GM08714 (cell line): ENCODE measurements around the gene MIEF2.

Experiments
- H3K4me3 ChIP-seq: fragments of 200-500 bp; sonication (Bioruptor generic); 2 replicates; pipeline ENCODE4 v1.5.1; 2014; ENCODE audit warnings: mild to moderate bottlenecking, low read length, inconsistent platforms
- ZNF274 ChIP-seq: IDR thresholded peaks from 2 replicates; pipeline ENCODE4 v1.6.1; 2012; ENCODE audit warnings: mild to moderate bottlenecking, low read depth, low read length

MIEF2 gene

DNA sequence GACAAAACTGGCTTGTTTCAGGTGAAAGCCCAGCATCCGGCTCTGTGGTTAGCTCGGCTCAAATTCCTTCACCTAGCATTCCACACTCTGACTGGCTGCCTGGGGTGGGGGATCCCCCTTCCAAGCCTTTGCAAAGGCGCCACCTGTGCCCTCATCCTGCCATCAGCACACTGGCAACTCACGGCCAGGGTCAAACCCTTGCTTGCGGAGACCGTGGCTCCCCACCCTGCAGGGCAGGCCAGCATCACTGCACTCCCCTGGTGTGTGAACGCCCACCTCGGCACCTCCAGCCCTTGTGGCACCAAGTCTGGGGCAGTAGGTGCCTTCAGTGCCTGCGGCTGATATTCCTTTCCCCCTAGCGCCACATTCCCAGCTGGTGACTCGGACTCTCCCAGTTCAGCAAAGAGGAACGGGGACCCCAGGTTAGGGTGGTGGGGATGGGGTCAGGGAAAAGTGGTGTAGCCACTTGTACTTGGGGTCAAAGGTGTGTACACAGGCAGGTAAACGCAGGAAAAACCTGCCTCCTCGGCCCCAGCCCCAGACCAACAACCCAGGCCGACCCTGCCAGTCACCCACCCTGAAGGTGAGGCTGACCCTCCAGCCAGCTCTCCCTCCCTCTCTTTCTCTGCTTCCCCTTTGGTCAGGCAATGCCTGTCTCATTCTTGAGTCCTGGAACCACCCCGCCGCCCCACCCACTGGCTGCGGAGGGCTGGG is 3.0 kb upstream of the MIEF2 start:
- TF ChIP-seq ZNF274: no peak
- peak overlapping the region; percentile 79 for H3K4me3 ChIP-seq

DNA sequence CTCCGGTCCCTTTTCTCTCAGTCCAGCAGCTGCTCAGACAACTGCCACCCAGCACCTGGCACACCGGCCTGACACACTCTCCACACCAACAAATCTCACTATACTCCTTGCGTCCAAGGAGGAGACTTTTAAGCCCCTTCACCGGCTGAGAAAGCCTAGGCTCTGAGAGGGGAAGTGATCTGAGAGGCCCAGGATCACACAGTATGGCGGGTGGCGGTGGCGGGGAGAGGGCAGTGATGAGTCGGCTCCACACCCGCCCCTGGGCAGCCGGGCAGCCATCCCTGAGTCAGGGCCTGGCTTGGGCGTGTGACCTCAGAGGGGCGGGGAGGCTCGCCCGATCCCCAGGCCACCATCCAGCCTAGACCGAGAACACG is 2.5 kb upstream of the MIEF2 start:
- H3K4me3 ChIP-seq: peak overlapping the region; percentile 79
- no peak for TF ChIP-seq ZNF274

DNA sequence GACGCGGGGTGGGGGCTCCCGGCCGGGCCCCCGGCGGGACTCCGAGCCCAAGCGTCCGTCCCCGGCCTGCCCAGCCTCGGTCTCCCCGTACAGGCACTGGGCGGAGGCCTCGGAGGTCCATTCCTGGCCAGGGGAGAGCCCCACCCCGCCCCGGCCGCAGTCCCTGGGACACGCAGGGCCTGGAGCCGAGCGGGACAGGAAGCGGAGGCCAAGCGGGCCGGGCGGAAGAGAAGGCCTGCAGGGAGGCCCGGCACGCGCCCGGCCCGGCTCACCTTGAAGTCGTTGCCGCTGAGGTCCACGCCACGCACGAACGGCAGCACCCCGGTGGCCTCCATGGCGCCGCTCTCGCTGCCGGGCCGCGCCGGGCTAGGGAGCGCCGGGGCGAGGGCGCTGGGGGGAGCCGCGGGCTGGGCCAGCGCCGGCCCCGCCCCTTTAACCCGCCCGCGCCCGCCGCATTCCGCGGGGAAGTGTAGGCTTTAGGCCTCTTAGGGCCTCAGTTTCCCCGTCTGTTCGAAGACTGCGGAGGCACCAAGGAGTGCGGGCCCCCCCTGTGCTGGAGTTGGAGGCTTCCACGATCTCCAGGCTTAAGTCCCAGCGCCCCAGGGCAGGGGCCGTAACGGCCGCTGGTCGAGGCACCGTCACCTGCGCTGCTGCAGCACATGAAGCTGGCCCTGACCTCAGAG is 2.0 kb upstream of the MIEF2 start, which contains the start of gene FLII:
Gene FLII (minus strand): TSS at position 383 of the 683 bp plus-strand sequence. CDS start 48 bp downstream, at position 335.
- peak within 1 kb of the TSS; percentile 79 for H3K4me3 ChIP-seq
- no peak for TF ChIP-seq ZNF274

DNA sequence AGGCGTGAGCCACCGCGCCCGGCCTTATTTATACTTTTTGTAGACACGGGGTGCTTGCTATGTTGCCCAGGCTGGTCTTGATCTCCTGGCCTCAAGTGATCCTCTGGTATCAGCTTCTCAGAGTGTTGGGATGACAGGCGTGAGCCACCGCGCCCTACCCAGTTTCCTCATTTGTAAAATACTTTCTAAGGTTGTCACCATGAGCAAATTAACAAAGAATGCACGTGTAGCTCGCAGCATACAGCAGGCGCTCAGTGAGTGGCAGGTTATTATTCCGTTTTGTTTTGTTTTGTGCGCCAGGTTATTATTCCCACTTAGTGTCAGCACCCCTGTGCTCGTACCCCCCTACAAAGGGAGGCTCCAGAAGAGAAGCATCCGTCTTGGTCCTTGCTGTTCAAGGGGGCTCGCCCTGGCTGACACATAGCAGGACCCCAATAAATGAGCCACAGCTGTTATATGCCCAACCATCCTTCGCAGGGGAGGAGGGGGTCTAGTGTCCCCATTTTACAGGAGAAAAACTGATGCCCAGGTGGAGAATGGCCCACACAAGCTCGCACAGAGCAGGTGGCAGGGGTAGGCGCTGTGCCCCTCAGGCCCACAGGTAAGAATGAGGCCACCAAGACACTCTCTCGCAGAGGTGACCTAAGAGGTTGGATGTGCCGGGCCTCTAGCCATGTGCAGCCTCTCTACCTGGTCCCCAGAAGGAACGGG is 686 bp upstream of the MIEF2 start:
- TF ChIP-seq ZNF274: no peak

DNA sequence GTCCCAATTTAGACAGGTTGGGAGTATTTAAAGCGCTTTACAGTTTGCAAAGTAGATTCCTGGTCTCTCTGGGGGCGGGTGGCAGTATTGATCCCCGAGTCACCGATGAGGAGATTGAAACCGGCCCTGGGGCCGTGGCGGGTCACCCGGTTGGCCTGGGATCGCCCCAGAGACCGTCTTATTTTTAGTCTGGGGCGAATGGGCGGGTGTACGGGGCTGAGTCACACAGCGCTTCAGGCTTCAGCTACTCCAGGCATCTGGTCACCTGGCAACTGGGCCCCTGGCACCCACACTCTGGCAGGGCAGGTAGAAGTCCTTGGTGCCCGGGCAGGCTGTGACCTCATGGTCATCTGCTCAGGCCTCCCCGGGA is 669 bp downstream of the MIEF2 start:
- no peak for TF ChIP-seq ZNF274
- H3K4me3 ChIP-seq: peak overlapping the region; percentile 62

More for the DNA sequence above, 686 bp upstream of the MIEF2 start:
- H3K4me3 ChIP-seq: no peak overlapping the region; the same call in 1 of the 2 replicates

DNA sequence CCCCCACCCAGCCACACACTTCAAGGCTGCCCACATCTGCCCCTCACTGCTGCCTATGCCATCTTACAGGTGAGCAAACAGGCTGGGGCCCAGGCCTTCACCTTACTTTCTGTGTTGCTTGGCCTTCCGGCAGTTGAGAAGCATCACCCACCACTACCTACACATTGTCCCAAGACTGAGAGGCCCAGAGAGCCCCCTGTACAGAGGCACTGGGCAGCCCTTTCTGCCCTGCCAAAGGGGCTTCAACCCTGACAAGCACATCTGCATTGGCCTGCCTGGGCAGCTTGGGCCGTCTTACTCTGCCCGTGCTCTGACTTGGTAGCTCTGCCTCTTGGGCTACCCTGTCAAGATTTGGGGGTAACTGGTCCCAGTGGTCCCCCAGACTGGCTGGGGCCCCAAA is 1.2 kb downstream of the MIEF2 start:
- no peak for TF ChIP-seq ZNF274
- H3K4me3 ChIP-seq: peak overlapping the region; percentile 62; the same call in 1 of the 2 replicates

DNA sequence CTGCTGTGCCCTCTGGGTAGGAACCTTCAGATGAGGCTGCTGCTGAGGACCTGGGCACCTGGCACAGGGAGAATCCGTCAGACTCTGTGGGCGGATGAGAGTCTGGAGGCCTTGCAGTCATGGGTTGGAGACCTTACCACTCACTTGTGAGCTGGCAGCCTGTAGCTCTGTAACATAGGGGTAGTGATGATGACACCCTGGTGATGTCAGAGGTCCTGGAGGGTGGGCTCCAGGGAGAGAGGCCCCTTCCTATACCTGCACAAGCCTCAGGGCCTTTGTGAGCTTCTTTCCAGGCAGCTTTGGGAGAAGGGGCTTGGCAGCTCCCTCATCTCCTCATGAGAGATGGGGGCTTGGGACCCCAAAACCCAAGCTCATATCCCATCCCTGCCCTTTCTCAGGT is 1.6 kb downstream of the MIEF2 start:
- TF ChIP-seq ZNF274: no peak
- H3K4me3 ChIP-seq: no peak overlapping the region

DNA sequence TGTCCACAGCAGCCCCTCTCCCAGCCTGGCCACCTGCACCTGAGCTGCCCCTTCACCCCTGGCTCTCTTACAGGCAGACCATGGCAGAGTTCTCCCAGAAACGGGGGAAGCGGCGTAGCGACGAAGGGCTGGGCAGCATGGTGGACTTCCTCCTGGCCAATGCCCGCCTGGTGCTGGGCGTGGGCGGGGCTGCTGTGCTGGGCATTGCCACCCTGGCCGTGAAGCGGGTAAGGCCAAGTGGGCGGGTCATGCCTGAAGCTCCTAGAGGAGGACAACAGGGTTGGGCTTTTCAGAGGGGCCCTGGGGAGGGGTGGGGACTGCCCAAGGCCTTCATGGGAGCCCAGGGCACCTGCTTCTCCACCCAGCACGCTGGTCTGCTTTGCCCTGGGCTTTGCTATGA is 2.2 kb downstream of the MIEF2 start:
- H3K4me3 ChIP-seq: no peak overlapping the region
- no peak for TF ChIP-seq ZNF274

DNA sequence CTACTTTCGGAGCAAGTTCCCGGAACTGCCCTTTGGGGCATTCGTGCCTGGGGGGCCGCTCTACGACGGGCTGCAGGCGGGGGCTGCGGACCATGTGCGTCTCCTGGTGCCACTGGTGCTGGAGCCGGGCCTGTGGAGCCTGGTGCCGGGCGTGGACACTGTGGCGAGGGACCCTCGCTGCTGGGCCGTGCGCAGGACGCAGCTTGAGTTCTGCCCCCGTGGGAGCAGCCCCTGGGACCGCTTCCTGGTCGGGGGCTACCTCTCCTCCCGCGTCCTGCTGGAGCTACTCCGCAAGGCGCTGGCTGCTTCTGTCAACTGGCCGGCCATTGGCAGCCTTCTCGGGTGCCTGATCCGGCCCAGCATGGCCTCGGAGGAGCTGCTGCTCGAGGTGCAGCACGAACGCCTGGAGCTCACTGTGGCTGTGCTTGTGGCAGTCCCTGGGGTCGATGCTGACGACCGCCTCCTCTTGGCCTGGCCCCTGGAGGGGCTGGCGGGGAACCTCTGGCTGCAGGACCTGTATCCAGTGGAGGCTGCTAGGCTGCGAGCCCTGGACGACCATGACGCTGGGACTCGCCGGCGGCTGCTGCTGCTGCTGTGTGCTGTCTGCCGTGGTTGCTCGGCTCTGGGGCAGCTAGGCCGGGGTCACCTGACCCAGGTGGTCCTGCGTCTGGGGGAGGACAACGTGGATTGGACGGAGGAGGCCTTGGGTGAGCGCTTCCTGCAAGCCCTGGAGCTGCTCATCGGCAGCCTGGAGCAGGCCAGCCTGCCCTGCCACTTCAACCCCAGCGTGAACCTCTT is 3.6 kb downstream of the MIEF2 start:
- no peak overlapping the region for H3K4me3 ChIP-seq
- no peak for TF ChIP-seq ZNF274

DNA sequence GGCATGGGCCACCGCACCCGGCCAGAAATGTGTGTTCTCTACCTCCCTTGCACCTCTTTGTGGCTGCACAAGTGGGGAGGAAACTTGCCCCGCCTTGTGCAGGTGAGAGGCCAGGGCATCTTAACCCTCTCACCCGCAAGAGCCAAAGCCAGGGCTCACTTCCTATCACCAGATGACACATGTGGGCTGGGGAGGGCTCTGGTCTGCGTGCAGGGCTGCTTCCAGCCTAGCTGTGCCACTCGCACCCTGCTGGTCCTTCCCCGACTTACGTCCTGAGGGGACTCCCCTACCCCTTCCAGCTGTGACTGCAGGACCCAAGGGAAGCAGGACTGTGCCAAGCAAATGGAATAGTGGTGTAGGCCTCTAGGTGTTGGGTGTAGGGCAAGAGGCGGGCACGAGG is 6.9 kb downstream of the MIEF2 start:
- no peak for TF ChIP-seq ZNF274
- H3K4me3 ChIP-seq: no peak overlapping the region

DNA sequence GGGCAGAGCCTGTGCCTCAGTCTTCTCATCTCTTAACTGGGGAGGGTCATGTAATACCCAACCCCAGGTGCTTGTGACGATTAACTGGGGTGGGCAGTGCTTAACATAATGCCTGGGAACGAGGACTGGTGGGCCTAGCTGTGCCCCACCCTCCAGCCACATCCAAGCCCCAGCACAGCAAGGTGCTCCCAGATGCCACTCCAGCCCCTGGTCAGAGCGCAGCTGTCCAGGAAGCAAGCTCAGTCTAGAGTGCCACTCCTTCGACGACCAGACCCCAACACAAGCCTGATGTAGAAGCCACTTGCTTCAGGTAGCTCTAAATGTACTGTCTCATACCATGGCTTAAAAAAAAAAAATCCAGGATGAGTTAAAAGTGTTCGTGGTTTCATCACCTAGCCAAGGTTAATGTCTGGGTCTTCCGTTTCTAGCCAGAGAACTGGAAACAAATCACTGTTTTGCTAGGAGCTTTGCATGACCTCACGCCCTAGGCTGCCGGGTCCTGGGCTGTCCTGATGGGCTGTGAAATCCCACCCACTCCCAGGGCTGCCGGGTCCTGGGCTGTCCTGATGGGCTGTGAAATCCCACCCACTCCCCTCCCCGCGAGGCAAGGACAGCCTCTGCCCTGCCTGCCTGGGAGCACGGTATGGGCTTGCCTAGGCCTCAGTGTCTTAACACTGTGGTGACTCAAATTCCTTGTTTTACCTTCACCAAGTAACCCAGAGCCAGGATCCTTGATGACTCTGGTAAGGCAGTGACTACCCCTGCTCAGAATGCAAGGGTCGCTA is 7.7 kb downstream of the MIEF2 start:
- TF ChIP-seq ZNF274: no peak
- H3K4me3 ChIP-seq: no peak overlapping the region

DNA sequence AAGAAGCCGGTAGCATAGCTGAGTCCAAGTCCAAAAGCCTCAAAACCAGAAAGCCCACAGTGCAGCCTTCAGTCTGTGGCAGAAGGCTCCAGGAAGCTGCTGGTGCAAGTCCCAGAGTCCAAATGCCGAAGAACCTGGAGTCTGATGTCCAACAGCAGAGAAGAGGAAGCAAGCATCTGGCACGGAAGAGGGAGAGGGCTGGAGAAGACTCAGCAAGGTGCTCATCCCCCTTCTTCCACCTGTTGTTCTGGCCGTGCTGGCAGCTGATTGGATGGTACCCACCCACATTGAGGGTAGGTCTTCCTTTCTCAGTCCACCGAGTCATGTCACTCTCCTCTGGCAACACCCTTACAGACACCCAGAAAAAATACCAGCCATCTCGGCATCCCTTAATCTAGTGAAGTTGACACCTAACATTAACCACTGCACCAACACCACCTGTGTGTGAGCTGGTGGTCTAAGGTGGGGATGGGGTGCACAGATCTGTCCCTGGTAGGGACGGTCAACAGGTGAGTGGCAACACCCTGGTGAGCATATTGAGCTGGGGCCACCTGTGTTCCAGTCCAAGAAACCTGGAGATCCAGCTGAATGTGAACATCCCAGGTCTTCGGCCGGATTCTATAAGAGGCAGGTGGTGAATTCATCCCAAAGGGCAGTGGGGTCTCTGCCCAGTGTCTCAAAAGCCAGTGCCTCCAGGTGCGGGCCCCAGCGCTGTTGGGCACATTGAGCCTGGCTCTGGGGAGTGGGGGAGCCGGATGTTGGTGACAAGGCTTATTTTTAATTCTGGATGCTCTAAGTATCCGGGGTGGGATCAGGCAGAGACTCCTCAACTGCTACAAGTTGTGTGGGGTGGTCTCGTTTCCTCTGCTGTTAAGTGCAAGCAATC is 9.8 kb downstream of the MIEF2 start:
- no peak overlapping the region for H3K4me3 ChIP-seq
- no peak for TF ChIP-seq ZNF274
